GM12875 (cell line): ENCODE results near the gene SCNM1.

Source experiments
- H3K4me3 ChIP-seq: one replicate; pipeline ENCODE4 v1.5.1; 2011; ENCODE audit warnings: low read depth, low read length, control low read depth
- TF ChIP-seq, protein P1 (sequence below): IDR thresholded peaks from 2 replicates; pipeline ENCODE4 v1.5.1; 2011; ENCODE audit warnings: low read depth, mild to moderate bottlenecking, control low read depth, inconsistent platforms, low read length, moderate library complexity, borderline replicate concordance; ENCODE audit not compliant: insufficient read depth

The SCNM1 gene

DNA sequence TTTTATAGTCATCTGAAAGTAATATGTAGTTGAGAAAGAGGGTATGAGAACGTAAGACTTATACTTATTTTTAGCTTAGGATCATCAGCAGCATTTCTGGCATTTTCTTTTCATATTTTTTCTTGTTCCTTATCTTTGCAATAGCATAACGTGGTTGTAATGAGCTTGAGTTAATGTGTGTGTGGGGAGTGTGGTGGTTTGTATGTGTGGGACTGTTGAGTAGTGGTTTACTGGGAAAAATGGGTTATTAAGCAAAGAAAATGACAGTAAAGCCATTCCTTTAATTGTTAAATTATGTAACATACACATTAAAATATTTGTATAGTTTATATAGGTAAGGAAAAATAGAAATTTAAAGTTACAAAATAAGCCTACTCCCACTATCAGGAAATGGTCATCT, 47.6 kb downstream of the SCNM1 start:
- TF ChIP-seq, protein P1, sequence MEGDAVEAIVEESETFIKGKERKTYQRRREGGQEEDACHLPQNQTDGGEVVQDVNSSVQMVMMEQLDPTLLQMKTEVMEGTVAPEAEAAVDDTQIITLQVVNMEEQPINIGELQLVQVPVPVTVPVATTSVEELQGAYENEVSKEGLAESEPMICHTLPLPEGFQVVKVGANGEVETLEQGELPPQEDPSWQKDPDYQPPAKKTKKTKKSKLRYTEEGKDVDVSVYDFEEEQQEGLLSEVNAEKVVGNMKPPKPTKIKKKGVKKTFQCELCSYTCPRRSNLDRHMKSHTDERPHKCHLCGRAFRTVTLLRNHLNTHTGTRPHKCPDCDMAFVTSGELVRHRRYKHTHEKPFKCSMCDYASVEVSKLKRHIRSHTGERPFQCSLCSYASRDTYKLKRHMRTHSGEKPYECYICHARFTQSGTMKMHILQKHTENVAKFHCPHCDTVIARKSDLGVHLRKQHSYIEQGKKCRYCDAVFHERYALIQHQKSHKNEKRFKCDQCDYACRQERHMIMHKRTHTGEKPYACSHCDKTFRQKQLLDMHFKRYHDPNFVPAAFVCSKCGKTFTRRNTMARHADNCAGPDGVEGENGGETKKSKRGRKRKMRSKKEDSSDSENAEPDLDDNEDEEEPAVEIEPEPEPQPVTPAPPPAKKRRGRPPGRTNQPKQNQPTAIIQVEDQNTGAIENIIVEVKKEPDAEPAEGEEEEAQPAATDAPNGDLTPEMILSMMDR: no peak
- no peak overlapping the region for H3K4me3 ChIP-seq
